Breast epithelium (tissue), 4 donors: ENCODE data around the gene NUP210. TPM values are rescaled to one million over a fixed set of nuclear protein-coding genes. Genes with fewer than 3 reads are reported as not detected.
"Not testable (repeated sequence)": the region's sequence is repeated elsewhere in the genome, so short reads cannot be mapped to it uniquely, and the experiment has no call there.

Source experiments
- DNase-seq, 2 donors: peaks; one replicate each; pipeline ENCODE4 v3.0.0-alpha.2; 2019; ENCODE audit warnings: low spot score in 2 of 2
- H3K27ac ChIP-seq, 2 donors: fragments of 200-600 bp; sonication (generic) in 1 of 2; one replicate each; pipeline ENCODE4 v1.5.1; 2016 to 2019; ENCODE audit warnings: mild to moderate bottlenecking in 1 of 2
- H3K27me3 ChIP-seq, 2 donors: fragments of 200-600 bp; sonication (generic) in 1 of 2; one replicate each; pipeline versions ENCODE4 v1.5.1 to v1.6.0; 2017 to 2019; ENCODE audit warnings: control low read depth in 1 of 2, mild to moderate bottlenecking in 1 of 2
- H3K36me3 ChIP-seq: fragments of 200-600 bp; one replicate; pipeline ENCODE4 v1.5.1; 2019
- H3K4me1 ChIP-seq, 2 donors: fragments of 200-600 bp; sonication (generic); one replicate each; pipeline ENCODE4 v1.5.1; 2016 to 2019; ENCODE audit warnings: control low read depth in 1 of 2
- H3K4me3 ChIP-seq, 3 donors: fragments of 200-600 bp; sonication (generic); 1 replicate in 2 of 3; 2 replicates in 1 of 3; pipeline ENCODE4 v1.5.1; 2016 to 2019; ENCODE audit warnings: mild to moderate bottlenecking in 3 of 3, moderate library complexity in 2 of 3
- H3K9me3 ChIP-seq, 2 donors: fragments of 200-600 bp; sonication (generic) in 1 of 2; one replicate each; pipeline ENCODE4 v1.5.1; 2016 to 2019; ENCODE audit warnings: control low read depth in 1 of 2
- POLR2A ChIP-seq: fragments of 450-650 bp; IDR thresholded peaks from one replicate; pipeline ENCODE4 v1.6.1; 2016; ENCODE audit warnings: antibody characterized with exemption, mild to moderate bottlenecking, moderate library complexity
- POLR2AphosphoS5 ChIP-seq, 3 donors: sonication (generic); formaldehyde crosslinking; IDR thresholded peaks; one replicate each; pipeline ENCODE4 v1.6.1; 2017; ENCODE audit warnings: antibody characterized with exemption in 3 of 3
- intact Hi-C: fragments of 100-400 bp; cut with DNase I; formaldehyde crosslinking; loops from one replicate; pipeline ENCODE4 v1.15.1; 2023; ENCODE audit warnings: low total_unique reads
- total RNA-seq, 3 donors: library from RNA; depleted of rRNA; stranded (reverse); fragments of >200 nt; gene quantifications; one replicate each; pipeline ENCODE4 v1.1.0, GENCODE V29; 2016
- TF ChIP-seq, protein P1 (sequence below), 3 donors: fragments of 450-650 bp; IDR thresholded peaks; one replicate each; pipeline ENCODE4 v1.5.1; 2016 to 2017; ENCODE audit warnings: antibody characterized with exemption in 3 of 3, mild to moderate bottlenecking in 3 of 3, moderate library complexity in 3 of 3

NUP210 gene
- total RNA-seq, 3 donors from 2014 or later: 2.2 to 15.2 (median 14.7) TPM

DNA sequence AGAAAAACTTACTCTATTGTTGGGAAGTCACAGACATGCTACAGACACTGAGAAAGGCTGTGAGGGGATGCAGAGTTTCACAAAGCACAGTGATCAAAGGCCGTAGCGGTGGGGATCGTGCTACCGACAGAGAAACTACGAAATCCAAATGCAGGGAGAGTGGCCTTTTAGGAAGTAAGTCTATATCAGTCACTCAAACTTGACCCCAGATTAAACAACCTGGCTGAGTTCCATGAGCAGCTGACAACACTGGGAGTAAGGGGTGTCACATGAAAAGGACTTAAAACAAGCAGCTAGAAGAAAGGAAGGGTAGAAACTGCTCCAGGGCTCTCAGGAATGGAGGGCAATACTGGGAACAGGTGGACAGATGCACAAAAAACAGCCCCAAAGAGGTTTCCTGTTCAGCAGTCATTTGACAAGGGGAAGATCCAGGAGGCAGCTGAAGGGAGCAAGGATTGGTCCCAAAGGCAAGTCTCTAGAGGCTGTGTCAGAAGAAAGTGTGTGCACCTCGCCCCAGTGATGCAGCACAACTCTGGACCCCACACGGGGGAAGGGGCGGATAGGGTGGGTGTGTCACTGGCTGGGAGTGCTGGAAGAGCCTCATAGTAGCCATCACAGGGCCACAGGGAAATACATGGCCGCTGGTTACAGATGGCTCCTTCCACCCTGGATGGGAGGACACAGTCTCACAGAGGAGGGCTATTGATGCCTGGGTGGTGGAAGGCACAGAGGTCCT, 39.7 kb upstream of the NUP210 start:
- no peaks in the 10 kb centered on the region for H3K4me1 ChIP-seq
- intact Hi-C loops: no loop called here
- H3K36me3 ChIP-seq: no peaks in the 10 kb centered on the region

DNA sequence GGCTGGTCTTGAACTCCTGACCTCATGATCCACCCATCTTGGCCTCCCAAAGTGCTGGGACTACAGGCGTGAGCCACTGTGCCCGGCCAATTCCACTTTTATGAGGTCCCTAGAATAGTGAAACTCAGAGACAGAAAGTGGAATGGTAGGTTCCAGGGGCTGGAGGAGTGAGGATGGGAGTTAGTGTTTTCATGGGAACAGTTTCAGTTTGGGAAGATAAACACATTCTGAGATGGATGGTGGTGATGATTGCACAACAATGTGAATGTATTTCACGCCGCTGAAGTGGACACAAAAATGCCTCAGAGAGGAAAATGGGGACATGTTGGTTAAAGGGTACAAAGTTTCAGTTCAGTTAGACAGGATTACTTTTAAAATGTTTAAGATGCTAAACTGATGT, 37.5 kb upstream of the NUP210 start:
- no peaks in the 10 kb centered on the region for H3K4me1 ChIP-seq
- intact Hi-C loops: no loop called here
- H3K4me3 ChIP-seq: no peak overlapping the region
- no peak for DNase-seq
- TF ChIP-seq, protein P1, sequence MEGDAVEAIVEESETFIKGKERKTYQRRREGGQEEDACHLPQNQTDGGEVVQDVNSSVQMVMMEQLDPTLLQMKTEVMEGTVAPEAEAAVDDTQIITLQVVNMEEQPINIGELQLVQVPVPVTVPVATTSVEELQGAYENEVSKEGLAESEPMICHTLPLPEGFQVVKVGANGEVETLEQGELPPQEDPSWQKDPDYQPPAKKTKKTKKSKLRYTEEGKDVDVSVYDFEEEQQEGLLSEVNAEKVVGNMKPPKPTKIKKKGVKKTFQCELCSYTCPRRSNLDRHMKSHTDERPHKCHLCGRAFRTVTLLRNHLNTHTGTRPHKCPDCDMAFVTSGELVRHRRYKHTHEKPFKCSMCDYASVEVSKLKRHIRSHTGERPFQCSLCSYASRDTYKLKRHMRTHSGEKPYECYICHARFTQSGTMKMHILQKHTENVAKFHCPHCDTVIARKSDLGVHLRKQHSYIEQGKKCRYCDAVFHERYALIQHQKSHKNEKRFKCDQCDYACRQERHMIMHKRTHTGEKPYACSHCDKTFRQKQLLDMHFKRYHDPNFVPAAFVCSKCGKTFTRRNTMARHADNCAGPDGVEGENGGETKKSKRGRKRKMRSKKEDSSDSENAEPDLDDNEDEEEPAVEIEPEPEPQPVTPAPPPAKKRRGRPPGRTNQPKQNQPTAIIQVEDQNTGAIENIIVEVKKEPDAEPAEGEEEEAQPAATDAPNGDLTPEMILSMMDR (IDR thresholded peaks at IDR 0.05): no peak
- TF ChIP-seq POLR2AphosphoS5 (IDR thresholded peaks at IDR 0.05): no peak
- no peak for TF ChIP-seq POLR2A
- no peaks in the 10 kb centered on the region for H3K27me3 ChIP-seq
- no peaks in the 10 kb centered on the region for H3K9me3 ChIP-seq
- no peak overlapping the region for H3K27ac ChIP-seq
- no peaks in the 10 kb centered on the region for H3K36me3 ChIP-seq

More for the DNA sequence above, 39.7 kb upstream of the NUP210 start:
- H3K9me3 ChIP-seq: no peaks in the 10 kb centered on the region
- H3K4me3 ChIP-seq: no peak overlapping the region
- H3K27ac ChIP-seq: no peak overlapping the region
- TF ChIP-seq, protein P1 (IDR thresholded peaks at IDR 0.05): no peak
- TF ChIP-seq POLR2AphosphoS5 (IDR thresholded peaks at IDR 0.05) (no peak), POLR2A (no peak)
- DNase-seq: no peak
- H3K27me3 ChIP-seq: no peaks in the 10 kb centered on the region

DNA sequence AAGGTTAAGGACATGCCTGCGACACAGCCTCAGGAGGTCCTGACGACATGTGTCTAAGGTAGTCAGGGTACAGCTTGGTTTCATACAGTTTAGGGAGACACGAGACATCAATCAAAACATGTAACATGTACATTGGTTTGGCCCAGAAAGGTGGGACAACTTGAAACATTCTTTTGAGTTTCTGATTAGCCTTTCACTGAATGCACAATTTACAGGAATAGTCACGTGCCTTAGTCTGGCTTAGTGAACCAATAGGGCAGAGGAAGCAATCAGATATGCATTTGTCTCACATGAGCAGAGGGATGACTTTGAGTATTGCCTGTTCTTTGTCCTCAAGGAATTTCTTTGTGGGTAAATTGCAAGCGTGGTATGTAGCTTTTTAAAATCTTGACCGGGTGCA, 35.5 kb upstream of the NUP210 start:
- Histone ChIP-seq H3K27me3 (no peaks in the 10 kb centered on the region), H3K9me3 (no peaks in the 10 kb centered on the region), H3K36me3 (no peaks in the 10 kb centered on the region), H3K4me1 (no peaks in the 10 kb centered on the region), H3K27ac (peak overlapping the region; percentile 25 to 57), H3K4me3 (no peak overlapping the region)
- TF ChIP-seq POLR2A: no peak
- TF ChIP-seq POLR2AphosphoS5 (IDR thresholded peaks at IDR 0.05): no peak
- TF ChIP-seq, protein P1 (IDR thresholded peaks at IDR 0.05): no peak
- no peak for DNase-seq
- intact Hi-C loops: no loop called here

DNA sequence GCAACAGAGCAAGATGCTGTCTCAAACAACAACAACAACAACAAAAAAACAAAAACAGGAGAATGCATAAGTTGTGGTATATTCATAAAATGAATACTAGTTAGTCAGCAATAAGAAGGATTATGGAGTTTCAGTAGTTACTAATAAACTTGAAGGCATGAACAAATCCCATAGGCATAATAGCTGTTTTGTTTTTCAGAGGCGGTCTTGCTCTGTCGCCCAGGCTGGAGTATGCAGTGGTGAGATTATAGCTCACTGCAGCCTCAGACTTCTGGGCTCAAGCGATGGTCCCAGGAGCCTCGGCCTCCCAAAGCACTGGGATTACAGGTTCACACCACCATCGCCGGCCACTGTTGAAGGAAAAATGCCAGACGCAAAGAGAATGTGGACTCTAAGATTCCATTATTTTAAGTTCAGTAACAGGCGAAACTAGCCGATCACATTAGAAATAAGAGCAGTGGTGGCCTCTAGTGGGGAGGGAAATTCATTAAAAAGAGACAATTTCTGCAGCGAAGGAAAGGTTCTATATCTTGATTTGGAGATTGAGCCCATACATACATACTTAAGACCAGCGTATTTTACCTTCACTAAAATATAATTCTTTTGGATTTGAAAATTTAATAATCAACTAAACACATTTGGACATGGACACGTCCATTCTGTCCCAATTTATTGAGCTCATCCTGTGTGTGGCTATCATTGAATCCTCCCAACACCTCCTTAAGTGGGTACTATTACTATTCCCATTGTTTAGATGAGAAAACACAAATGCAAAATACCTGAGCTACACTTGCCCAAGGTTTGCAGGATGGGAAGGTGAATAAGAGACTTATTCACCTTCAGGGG, 32.6 kb upstream of the NUP210 start:
- Histone ChIP-seq H3K4me1 (no peaks in the 10 kb centered on the region), H3K27ac (peak overlapping the region; percentile 64 to 67), H3K4me3 (peak overlapping the region; percentile 48 to 60 (median 55)), H3K27me3 (no peaks in the 10 kb centered on the region), H3K9me3 (no peaks in the 10 kb centered on the region), H3K36me3 (no peaks in the 10 kb centered on the region)
- intact Hi-C loops: no loop called here
- TF ChIP-seq POLR2AphosphoS5 (IDR thresholded peaks at IDR 0.05) (no peak), POLR2A (no peak)
- TF ChIP-seq, protein P1 (IDR thresholded peaks at IDR 0.05): peak; percentile 38 to 54 (median 48)
- no peak for DNase-seq

DNA sequence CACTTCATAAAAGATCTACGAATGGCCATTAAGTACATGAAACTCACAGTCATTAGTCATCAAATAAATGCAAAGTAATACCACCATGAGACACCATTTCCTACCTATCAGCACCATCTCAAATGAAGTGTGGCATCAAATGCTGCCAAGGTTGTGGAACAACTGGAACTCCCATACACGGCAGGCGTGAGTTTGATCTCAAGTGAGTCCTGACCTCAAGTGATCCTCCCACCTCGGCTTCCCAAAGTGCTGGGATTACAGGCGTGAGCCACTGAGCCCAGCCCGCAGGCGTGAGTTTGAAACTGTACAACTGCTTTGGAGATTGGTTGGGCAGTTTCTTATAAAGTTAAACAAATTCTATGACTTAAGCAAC, 31.2 kb upstream of the NUP210 start:
- DNase-seq: no peak
- TF ChIP-seq POLR2AphosphoS5 (IDR thresholded peaks at IDR 0.05) (no peak), POLR2A (no peak)
- Histone ChIP-seq H3K27me3 (no peaks in the 10 kb centered on the region), H3K36me3 (no peaks in the 10 kb centered on the region), H3K4me3 (peak overlapping the region; percentile 48 to 60 (median 55)), H3K4me1 (no peaks in the 10 kb centered on the region), H3K9me3 (no peaks in the 10 kb centered on the region), H3K27ac (peak overlapping the region; percentile 64 to 67)
- intact Hi-C loops: no loop called here

DNA sequence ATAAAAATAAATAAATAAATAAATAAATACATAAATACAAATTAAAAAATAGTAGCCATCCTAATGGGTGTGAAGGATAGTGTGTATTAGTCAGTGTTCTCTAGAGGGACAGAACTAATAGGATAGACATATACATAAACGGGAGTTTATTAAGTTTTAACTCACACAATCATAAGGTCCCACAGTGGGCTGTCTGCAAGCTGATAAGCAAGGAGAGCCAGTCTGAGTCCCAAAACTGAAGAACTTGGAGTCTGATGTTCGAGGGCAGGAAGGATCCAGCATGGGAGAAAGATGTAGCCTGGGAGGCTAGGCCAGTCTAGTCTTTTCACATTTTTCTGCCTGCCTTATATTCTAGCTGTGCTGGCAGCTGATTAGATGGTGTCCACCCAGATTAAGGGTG, 22.8 kb upstream of the NUP210 start:
- H3K4me1 ChIP-seq, intact Hi-C loops, H3K9me3 ChIP-seq, H3K27ac ChIP-seq, H3K4me3 ChIP-seq, H3K27me3 ChIP-seq, DNase-seq, H3K36me3 ChIP-seq: not testable (repeated sequence)
